CD14-positive monocyte (primary cell): ENCODE data around the gene FAM151B. TPM values are rescaled to one million over a fixed set of nuclear protein-coding genes. Genes with fewer than 3 reads are reported as not detected.

ENCODE experiments used
- DNase-seq, 3 donors: peaks; one replicate each; pipeline ENCODE4 v3.0.0-alpha.2; 2011 to 2022
- H2AFZ ChIP-seq: 2 replicates; pipeline ENCODE4 v1.6.0; 2012; ENCODE audit warnings: mild to moderate bottlenecking, low read depth, low read length, inconsistent platforms; ENCODE audit not compliant: insufficient read depth, poor library complexity, severe bottlenecking
- H3K27ac ChIP-seq, 2 donors: 1 replicate in 1 of 2; 2 replicates in 1 of 2; pipeline ENCODE4 v1.5.1; 2012 to 2013; ENCODE audit warnings: low read length in 2 of 2, control low read depth in 1 of 2, inconsistent platforms in 1 of 2, low read depth in 1 of 2, mild to moderate bottlenecking in 1 of 2
- H3K27me3 ChIP-seq, 2 donors: one replicate each; pipeline versions ENCODE4 v1.6.0 to v1.6.1; 2011 to 2013; ENCODE audit warnings: low read length in 2 of 2; ENCODE audit not compliant: control insufficient read depth in 2 of 2, insufficient read depth in 2 of 2
- H3K36me3 ChIP-seq, 2 donors: replicated peaks in 1 of 2; 1 replicate in 1 of 2; 2 replicates in 1 of 2; pipeline versions ENCODE4 v1.5.1 to v1.6.1; 2012 to 2013; ENCODE audit warnings: low read length in 2 of 2, control low read depth in 1 of 2, inconsistent platforms in 1 of 2, mild to moderate bottlenecking in 1 of 2; ENCODE audit not compliant: insufficient read depth in 2 of 2, control insufficient read depth in 1 of 2
- H3K4me1 ChIP-seq, 2 donors: 1 replicate in 1 of 2; 2 replicates in 1 of 2; pipeline versions ENCODE4 v1.5.1 to v1.6.1; 2012 to 2013; ENCODE audit warnings: low read length in 2 of 2, control low read depth in 1 of 2, inconsistent platforms in 1 of 2, mild to moderate bottlenecking in 1 of 2, moderate library complexity in 1 of 2; ENCODE audit not compliant: insufficient read depth in 2 of 2, control insufficient read depth in 1 of 2
- H3K4me2 ChIP-seq: replicated peaks from 2 replicates; pipeline ENCODE3; 2012; ENCODE audit warnings: low read length, moderate library complexity, mild to moderate bottlenecking; ENCODE audit not compliant: poor library complexity, severe bottlenecking; ENCODE audit errors: extremely low read depth
- H3K4me3 ChIP-seq, 3 experiments: fragments of 200-600 bp in 1 of 3; sonication (generic) in 1 of 3; replicated peaks in 1 of 3; 1 replicate in 2 of 3; 2 replicates in 1 of 3; pipeline ENCODE4 v1.5.1; 2011 to 2013; ENCODE audit warnings: low read length in 3 of 3, mild to moderate bottlenecking in 3 of 3, control low read depth in 2 of 3, low read depth in 2 of 3, inconsistent platforms in 1 of 3, moderate library complexity in 1 of 3
- H3K79me2 ChIP-seq: 2 replicates; pipeline ENCODE4 v1.6.0; 2012; ENCODE audit warnings: mild to moderate bottlenecking, control low read depth, inconsistent platforms, low read length, moderate library complexity; ENCODE audit not compliant: insufficient read depth
- H3K9ac ChIP-seq: 2 replicates; pipeline ENCODE4 v1.6.0; 2017; ENCODE audit warnings: low read length, mild to moderate bottlenecking; ENCODE audit not compliant: insufficient read depth, poor library complexity, severe bottlenecking
- H3K9me3 ChIP-seq, 2 donors: replicated peaks in 1 of 2; 1 replicate in 1 of 2; 2 replicates in 1 of 2; pipeline versions ENCODE4 v1.5.1 to v1.6.1; 2012 to 2013; ENCODE audit warnings: low read length in 2 of 2, control low read depth in 1 of 2; ENCODE audit not compliant: control insufficient read depth in 1 of 2, insufficient read depth in 1 of 2
- H4K20me1 ChIP-seq: 2 replicates; pipeline ENCODE4 v1.6.0; 2012; ENCODE audit warnings: mild to moderate bottlenecking, low read length, control low read depth, moderate library complexity; ENCODE audit not compliant: insufficient read depth
- H3K27ac Mint-ChIP-seq, 7 donors: one replicate each; pipeline ENCODE4 v1.8.0; 2020; ENCODE audit warnings: mild to moderate bottlenecking in 7 of 7, mixed read lengths in 7 of 7, moderate library complexity in 6 of 7, inconsistent platforms in 2 of 7
- H3K27me3 Mint-ChIP-seq, 3 donors: one replicate each; pipeline ENCODE4 v1.8.0; 2021 to 2022; ENCODE audit warnings: low read depth in 3 of 3, mild to moderate bottlenecking in 3 of 3, mixed read lengths in 3 of 3, moderate library complexity in 3 of 3, inconsistent platforms in 1 of 3
- H3K36me3 Mint-ChIP-seq, 2 donors: one replicate each; pipeline ENCODE4 v1.8.0; 2020; ENCODE audit warnings: mixed read lengths in 2 of 2, inconsistent platforms in 1 of 2, mild to moderate bottlenecking in 1 of 2
- H3K4me1 Mint-ChIP-seq: one replicate; pipeline ENCODE4 v1.8.0; 2020; ENCODE audit warnings: mild to moderate bottlenecking, mixed read lengths
- H3K4me3 Mint-ChIP-seq, 2 donors: one replicate each; pipeline ENCODE4 v1.8.0; 2020; ENCODE audit warnings: mild to moderate bottlenecking in 2 of 2, mixed read lengths in 2 of 2, moderate library complexity in 1 of 2
- H3K9me3 Mint-ChIP-seq, 7 donors: one replicate each; pipeline ENCODE4 v1.8.0; 2020 to 2022; ENCODE audit warnings: mixed read lengths in 7 of 7, mild to moderate bottlenecking in 6 of 7, moderate library complexity in 6 of 7, inconsistent platforms in 2 of 7
- CTCF ChIP-seq: fragments of 200-600 bp; IDR thresholded peaks from one replicate; pipeline ENCODE4 v1.8.0; 2022; ENCODE audit warnings: antibody characterized with exemption, mild to moderate bottlenecking
- WGBS: methylation state at CpG from one replicate; pipeline ENCODE4 v1.1.5; 2013; ENCODE audit warnings: missing lambda C conversion rate; ENCODE audit not compliant: insufficient coverage; 5-methylcytosine and 5-hydroxymethylcytosine counted together
- intact Hi-C, 2 donors: fragments of 100-400 bp; cut with micrococcal nuclease; formaldehyde crosslinking; loops; one replicate each; pipeline versions ENCODE4 v1.15.0 to v1.15.1; 2023
- polyA plus RNA-seq, 3 donors: library from polyadenylated mRNA; depleted of rRNA in 1 of 3; unstranded in 2 of 3; stranded (reverse) in 1 of 3; fragments of 300-500 nt in 2 of 3; fragments of >200 nt in 1 of 3; fragmentation: Illumina TruSeq in 2 of 3; gene quantifications; 1 replicate in 2 of 3; 2 replicates in 1 of 3; pipeline ENCODE4 v1.2.3, GENCODE V29; 2012 to 2021

The FAM151B gene
- polyA plus RNA-seq, 3 donors: 3.2 to 10.2 (median 4.5) TPM

- intact Hi-C loops: no loop called here
- peaks cover 69 to 80% of the 10 kb centered on the region in 2 donors for H3K36me3 Mint-ChIP-seq
Measured at GRCh38 chr5:80453366-80453765, 34.5 kb upstream of the FAM151B start.

GRCh38 chr5:80463269-80463668, 24.6 kb upstream of the FAM151B start:
- no peak overlapping the region for H3K4me3 ChIP-seq

More at GRCh38 chr5:80453366-80453765, 34.5 kb upstream of the FAM151B start:
- Histone ChIP-seq H3K36me3 (peaks cover 68 to 97% of the 10 kb centered on the region in 2 donors), H3K4me3 (no peak overlapping the region), H3K27ac (no peak overlapping the region), H3K27me3 (no peaks in the 10 kb centered on the region), H3K4me1 (no peaks in the 10 kb centered on the region), H2AFZ (no peak overlapping the region), H3K9ac (no peak overlapping the region), H3K9me3 (no peaks in the 10 kb centered on the region), H3K4me2 (no peak overlapping the region), H3K79me2 (no peaks in the 10 kb centered on the region), H4K20me1 (no peaks in the 10 kb centered on the region)
- WGBS: 82% methylated on average over 2 of the region's 2 CpGs
- Mint-ChIP-seq H3K9me3 (peaks cover 0 to 2% (median 0%) of the 10 kb centered on the region in 7 donors), H3K27ac (no peak overlapping the region), H3K4me3 (no peak overlapping the region), H3K27me3 (no peaks in the 10 kb centered on the region), H3K4me1 (no peaks in the 10 kb centered on the region)
- TF ChIP-seq CTCF: no peak
- no peak for DNase-seq

More at GRCh38 chr5:80463269-80463668, 24.6 kb upstream of the FAM151B start:
- 100% methylated on average over 3 of the region's 4 CpGs for WGBS
- Mint-ChIP-seq H3K4me1 (peaks cover 26% of the 10 kb centered on the region), H3K4me3 (no peak overlapping the region), H3K27me3 (no peaks in the 10 kb centered on the region), H3K9me3 (peaks cover 25 to 36% (median 31%) of the 10 kb centered on the region in 7 donors), H3K27ac (no peak overlapping the region), H3K36me3 (peaks cover 65 to 77% of the 10 kb centered on the region in 2 donors)
- no peak for TF ChIP-seq CTCF
- Histone ChIP-seq H3K4me2 (no peak overlapping the region), H3K36me3 (peaks cover 47 to 63% of the 10 kb centered on the region in 2 donors), H3K9ac (no peak overlapping the region), H3K27ac (no peak overlapping the region), H4K20me1 (peaks cover 4% of the 10 kb centered on the region), H3K4me1 (peaks cover 18 to 27% of the 10 kb centered on the region in 2 donors), H3K79me2 (no peaks in the 10 kb centered on the region), H3K27me3 (no peaks in the 10 kb centered on the region), H3K9me3 (peaks cover 23 to 25% of the 10 kb centered on the region in 2 donors), H2AFZ (no peak overlapping the region)
- intact Hi-C loops: no loop called here
- DNase-seq: no peak
